Measurements from ENCODE around the gene IL10RB. TPM values are rescaled to one million over a fixed set of nuclear protein-coding genes. Genes with fewer than 3 reads are reported as not detected.
A peak's percentile ranks its signal among the peaks of the same experiment; 100 is the strongest.
"Not testable (repeated sequence)": the region's sequence is repeated elsewhere in the genome, so short reads cannot be mapped to it uniquely, and the experiment has no call there.

Gene IL10RB
- total RNA-seq, 1 donor from 2014 or later, result 49.1 TPM

GRCh38 chr21:33238565-33239255 lies 27.5 kb upstream of the IL10RB start:
- H3K9me3 ChIP-seq, result no peaks in the 10 kb centered on the region
- DNase-seq (no peak), ATAC-seq (no peak)
- TF ChIP-seq CTCF (IDR thresholded peaks at IDR 0.05), result no peak
- H3K36me3 ChIP-seq, result peaks cover 13% of the 10 kb centered on the region
- peaks cover 21% of the 10 kb centered on the region for H3K4me1 ChIP-seq
- no peak overlapping the region for H3K4me3 ChIP-seq
- H3K27ac ChIP-seq, result peak overlapping the region; percentile 8
- intact Hi-C loops (cut with DNase I), result no loop called here
- no peaks in the 10 kb centered on the region for H3K27me3 ChIP-seq (ENCODE audit: low read depth)

GRCh38 chr21:33239559-33240127 lies 26.5 kb upstream of the IL10RB start:
- intact Hi-C loops (cut with DNase I); H3K9me3 ChIP-seq; ATAC-seq; H3K27me3 ChIP-seq (ENCODE audit: low read depth); H3K4me3 ChIP-seq; DNase-seq; H3K27ac ChIP-seq: not testable (repeated sequence)
- Histone ChIP-seq H3K4me1 (peaks cover 25% of the 10 kb centered on the region), H3K36me3 (peaks cover 17% of the 10 kb centered on the region)

- no peak for DNase-seq
- ATAC-seq, result no peak
- intact Hi-C loops (cut with DNase I), result no loop called here
- TF ChIP-seq CTCF (IDR thresholded peaks at IDR 0.05), result no peak
- no peaks in the 10 kb centered on the region for H3K9me3 ChIP-seq
- H3K4me1 ChIP-seq, result peaks cover 18% of the 10 kb centered on the region
- H3K36me3 ChIP-seq, result peaks cover 24% of the 10 kb centered on the region
- no peaks in the 10 kb centered on the region for H3K27me3 ChIP-seq (ENCODE audit: low read depth)
- H3K27ac ChIP-seq, result no peak overlapping the region
- H3K4me3 ChIP-seq, result no peak overlapping the region
These were observed 25.8 kb upstream of the IL10RB start for GRCh38 chr21:33240404-33240803.

GRCh38 chr21:33241846-33242245 lies 24.3 kb upstream of the IL10RB start:
- no peak for TF ChIP-seq CTCF (IDR thresholded peaks at IDR 0.05)
- Histone ChIP-seq H3K27me3 (ENCODE audit: low read depth) (no peaks in the 10 kb centered on the region), H3K9me3 (no peaks in the 10 kb centered on the region), H3K4me1 (peaks cover 18% of the 10 kb centered on the region), H3K27ac (no peak overlapping the region), H3K36me3 (peaks cover 39% of the 10 kb centered on the region), H3K4me3 (no peak overlapping the region)
- intact Hi-C loops (cut with DNase I), result no loop called here
- ATAC-seq, result no peak
- DNase-seq, result no peak

GRCh38 chr21:33242846-33243245 lies 23.3 kb upstream of the IL10RB start:
- intact Hi-C loops (cut with DNase I); H3K27me3 ChIP-seq (ENCODE audit: low read depth); H3K9me3 ChIP-seq; ATAC-seq; H3K4me3 ChIP-seq; H3K27ac ChIP-seq; DNase-seq: not testable (repeated sequence)
- Histone ChIP-seq H3K36me3 (peaks cover 49% of the 10 kb centered on the region), H3K4me1 (peaks cover 18% of the 10 kb centered on the region)

GRCh38 chr21:33244082-33244778 lies 21.9 kb upstream of the IL10RB start:
- H3K27me3 ChIP-seq (ENCODE audit: low read depth), result no peaks in the 10 kb centered on the region
- no peak for TF ChIP-seq CTCF (IDR thresholded peaks at IDR 0.05)
- H3K4me1 ChIP-seq, result peaks cover 12% of the 10 kb centered on the region
- DNase-seq (no peak), ATAC-seq (peak in 1 of 2 donors; percentile 25)
- no peak overlapping the region for H3K4me3 ChIP-seq
- no peak overlapping the region for H3K27ac ChIP-seq
- H3K36me3 ChIP-seq, result peaks cover 63% of the 10 kb centered on the region
- no peaks in the 10 kb centered on the region for H3K9me3 ChIP-seq
- intact Hi-C loops (cut with DNase I), result no loop called here

Data from lower lobe of right lung (tissue), 2 donors.